Measurements from ENCODE around the gene YBX2. TPM values are rescaled to one million over a fixed set of nuclear protein-coding genes. Genes with fewer than 3 reads are reported as not detected.

The YBX2 gene
- total and polyA plus RNA-seq, 2 donors (not counting 3 experiments of a cell fraction or from before 2014, with no cell fraction given) = 0.15 to 0.31 TPM

GRCh38 chr17:7327501-7327900 is 33.1 kb upstream of the YBX2 start:
- Histone ChIP-seq H3K4me2 (ENCODE audit: insufficient read depth, low read length) (no peak overlapping the region), H3K36me3 (ENCODE audit: control insufficient read depth in 2 of 2, extremely low read depth in 1 of 2, insufficient read depth in 2 of 2, low read length in 2 of 2) (peaks cover 6 to 20% of the 10 kb centered on the region in 2 experiments), H4K20me1 (replicated peaks; ENCODE audit: control insufficient read depth, extremely low read depth, insufficient read depth, low read length) (no peaks in the 10 kb centered on the region), H3K27me3 (ENCODE audit: control insufficient read depth in 2 of 2, insufficient read depth in 2 of 2, low read length in 2 of 2) (peaks cover 0 to 2% of the 10 kb centered on the region in 2 experiments), H3K9ac (replicated peaks; ENCODE audit: extremely low read depth, insufficient read depth, low read length) (no peak overlapping the region), H3K4me3 (replicated peaks in 1 of 3; ENCODE audit: insufficient read depth in 1 of 3, low read depth in 1 of 3, low read length in 3 of 3) (no peak overlapping the region), H3K27ac (ENCODE audit: insufficient read depth, low read depth, low read length) (no peak overlapping the region), H3K4me1 (ENCODE audit: control insufficient read depth, extremely low read depth, insufficient read depth, low read length) (peaks cover 10% of the 10 kb centered on the region), H3K9me1 (replicated peaks; ENCODE audit: control insufficient read depth, extremely low read depth, insufficient read depth, low read length) (no peaks in the 10 kb centered on the region), H3K79me2 (ENCODE audit: control insufficient read depth, insufficient read depth, low read length) (peaks cover 10% of the 10 kb centered on the region), H2AFZ (ENCODE audit: low read depth, low read length) (no peak overlapping the region), H3K9me3 (replicated peaks; ENCODE audit: control insufficient read depth, insufficient read depth, low read length) (no peaks in the 10 kb centered on the region)
- intact Hi-C loops (cut with micrococcal nuclease) = no loop called here
- POLR2A ChIA-PET = no interaction called here
- CTCF ChIA-PET = no interaction called here
- FAIRE-seq = no peak
- dilution Hi-C loops (cut with MboI; ENCODE audit: extremely low pct_ligation_motif_present, low sequenced_read_pairs) = no loop called here
- BruUV-seq (replicated peaks) = no TSS peak
- no peak for TF ChIP-seq JUN (IDR thresholded peaks at IDR 0.05; ENCODE audit: borderline replicate concordance, insufficient read depth, insufficient read length, low read depth)
- TF ChIP-seq MYC (IDR thresholded peaks at IDR 0.05; ENCODE audit: low read depth, low read length) = no peak
- TF ChIP-seq, protein P1, sequence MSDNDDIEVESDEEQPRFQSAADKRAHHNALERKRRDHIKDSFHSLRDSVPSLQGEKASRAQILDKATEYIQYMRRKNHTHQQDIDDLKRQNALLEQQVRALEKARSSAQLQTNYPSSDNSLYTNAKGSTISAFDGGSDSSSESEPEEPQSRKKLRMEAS (IDR thresholded peaks at IDR 0.05; ENCODE audit: insufficient read depth, insufficient read length) = no peak
- TF ChIP-seq, protein P2, sequence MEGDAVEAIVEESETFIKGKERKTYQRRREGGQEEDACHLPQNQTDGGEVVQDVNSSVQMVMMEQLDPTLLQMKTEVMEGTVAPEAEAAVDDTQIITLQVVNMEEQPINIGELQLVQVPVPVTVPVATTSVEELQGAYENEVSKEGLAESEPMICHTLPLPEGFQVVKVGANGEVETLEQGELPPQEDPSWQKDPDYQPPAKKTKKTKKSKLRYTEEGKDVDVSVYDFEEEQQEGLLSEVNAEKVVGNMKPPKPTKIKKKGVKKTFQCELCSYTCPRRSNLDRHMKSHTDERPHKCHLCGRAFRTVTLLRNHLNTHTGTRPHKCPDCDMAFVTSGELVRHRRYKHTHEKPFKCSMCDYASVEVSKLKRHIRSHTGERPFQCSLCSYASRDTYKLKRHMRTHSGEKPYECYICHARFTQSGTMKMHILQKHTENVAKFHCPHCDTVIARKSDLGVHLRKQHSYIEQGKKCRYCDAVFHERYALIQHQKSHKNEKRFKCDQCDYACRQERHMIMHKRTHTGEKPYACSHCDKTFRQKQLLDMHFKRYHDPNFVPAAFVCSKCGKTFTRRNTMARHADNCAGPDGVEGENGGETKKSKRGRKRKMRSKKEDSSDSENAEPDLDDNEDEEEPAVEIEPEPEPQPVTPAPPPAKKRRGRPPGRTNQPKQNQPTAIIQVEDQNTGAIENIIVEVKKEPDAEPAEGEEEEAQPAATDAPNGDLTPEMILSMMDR (IDR thresholded peaks at IDR 0.05; ENCODE audit: extremely low read depth in 1 of 2, insufficient read depth in 1 of 2, low read depth in 1 of 2, low read length in 2 of 2) = no peak
- no peak for DNase-seq (ENCODE audit: low read depth, low spot score)

GRCh38 chr17:7327056-7327455 is 32.6 kb upstream of the YBX2 start:
- no peaks in the 10 kb centered on the region for H3K9me3 ChIP-seq (replicated peaks; ENCODE audit: control insufficient read depth, insufficient read depth, low read length)
- TF ChIP-seq POLR2A (IDR thresholded peaks at IDR 0.05; ENCODE audit: low read depth, low read length) (no peak), JUN (IDR thresholded peaks at IDR 0.05; ENCODE audit: borderline replicate concordance, insufficient read depth, insufficient read length, low read depth) (no peak), EZH2 (IDR thresholded peaks at IDR 0.05; ENCODE audit: borderline replicate concordance, low read depth, low read length, severe bottlenecking) (no peak), MYC (IDR thresholded peaks at IDR 0.05; ENCODE audit: low read depth, low read length) (no peak)
- TF ChIP-seq, protein P2 (IDR thresholded peaks at IDR 0.05; ENCODE audit: extremely low read depth in 1 of 2, insufficient read depth in 1 of 2, low read depth in 1 of 2, low read length in 2 of 2) = no peak
- TF ChIP-seq, protein P1 (IDR thresholded peaks at IDR 0.05; ENCODE audit: insufficient read depth, insufficient read length) = no peak
- no peak for FAIRE-seq
- ChIA-PET CTCF (interaction anchor here (1.0 to 1.2 kb wide), 2 partner anchors 18 to 31 kb away, joined by 3 to 4 read pairs; no protein-coding TSS in a partner anchor), POLR2A (no interaction called here)
- no peak overlapping the region for H3K9ac ChIP-seq (replicated peaks; ENCODE audit: extremely low read depth, insufficient read depth, low read length)
- peaks cover 10% of the 10 kb centered on the region for H3K79me2 ChIP-seq (ENCODE audit: control insufficient read depth, insufficient read depth, low read length)
- no peaks in the 10 kb centered on the region for H4K20me1 ChIP-seq (replicated peaks; ENCODE audit: control insufficient read depth, extremely low read depth, insufficient read depth, low read length)
- H3K4me3 ChIP-seq (replicated peaks in 1 of 3; ENCODE audit: insufficient read depth in 1 of 3, low read depth in 1 of 3, low read length in 3 of 3) = no peak overlapping the region
- H3K4me1 ChIP-seq (ENCODE audit: control insufficient read depth, extremely low read depth, insufficient read depth, low read length) = peaks cover 10% of the 10 kb centered on the region
- no peak for DNase-seq (ENCODE audit: low read depth, low spot score)
- dilution Hi-C loops (cut with MboI; ENCODE audit: extremely low pct_ligation_motif_present, low sequenced_read_pairs) = no loop called here
- peaks cover 10 to 23% of the 10 kb centered on the region in 2 experiments for H3K36me3 ChIP-seq (ENCODE audit: control insufficient read depth in 2 of 2, extremely low read depth in 1 of 2, insufficient read depth in 2 of 2, low read length in 2 of 2)
- H3K4me2 ChIP-seq (ENCODE audit: insufficient read depth, low read length) = no peak overlapping the region
- intact Hi-C loops (cut with micrococcal nuclease) = no loop called here
- H3K27me3 ChIP-seq (ENCODE audit: control insufficient read depth in 2 of 2, insufficient read depth in 2 of 2, low read length in 2 of 2) = peaks cover 0 to 2% of the 10 kb centered on the region in 2 experiments
- H2AFZ ChIP-seq (ENCODE audit: low read depth, low read length) = no peak overlapping the region
- no peak overlapping the region for H3K27ac ChIP-seq (ENCODE audit: insufficient read depth, low read depth, low read length)
- H3K9me1 ChIP-seq (replicated peaks; ENCODE audit: control insufficient read depth, extremely low read depth, insufficient read depth, low read length) = no peaks in the 10 kb centered on the region
- no TSS peak for BruUV-seq (replicated peaks)

Measured in endothelial cell of umbilical vein (primary cell).